ENCODE measurements around the gene PITRM1. TPM values are rescaled to one million over a fixed set of nuclear protein-coding genes. Genes with fewer than 3 reads are reported as not detected.
"Not testable (repeated sequence)": the region's sequence is repeated elsewhere in the genome, so short reads cannot be mapped to it uniquely, and the experiment has no call there.

The PITRM1 gene, protein sequence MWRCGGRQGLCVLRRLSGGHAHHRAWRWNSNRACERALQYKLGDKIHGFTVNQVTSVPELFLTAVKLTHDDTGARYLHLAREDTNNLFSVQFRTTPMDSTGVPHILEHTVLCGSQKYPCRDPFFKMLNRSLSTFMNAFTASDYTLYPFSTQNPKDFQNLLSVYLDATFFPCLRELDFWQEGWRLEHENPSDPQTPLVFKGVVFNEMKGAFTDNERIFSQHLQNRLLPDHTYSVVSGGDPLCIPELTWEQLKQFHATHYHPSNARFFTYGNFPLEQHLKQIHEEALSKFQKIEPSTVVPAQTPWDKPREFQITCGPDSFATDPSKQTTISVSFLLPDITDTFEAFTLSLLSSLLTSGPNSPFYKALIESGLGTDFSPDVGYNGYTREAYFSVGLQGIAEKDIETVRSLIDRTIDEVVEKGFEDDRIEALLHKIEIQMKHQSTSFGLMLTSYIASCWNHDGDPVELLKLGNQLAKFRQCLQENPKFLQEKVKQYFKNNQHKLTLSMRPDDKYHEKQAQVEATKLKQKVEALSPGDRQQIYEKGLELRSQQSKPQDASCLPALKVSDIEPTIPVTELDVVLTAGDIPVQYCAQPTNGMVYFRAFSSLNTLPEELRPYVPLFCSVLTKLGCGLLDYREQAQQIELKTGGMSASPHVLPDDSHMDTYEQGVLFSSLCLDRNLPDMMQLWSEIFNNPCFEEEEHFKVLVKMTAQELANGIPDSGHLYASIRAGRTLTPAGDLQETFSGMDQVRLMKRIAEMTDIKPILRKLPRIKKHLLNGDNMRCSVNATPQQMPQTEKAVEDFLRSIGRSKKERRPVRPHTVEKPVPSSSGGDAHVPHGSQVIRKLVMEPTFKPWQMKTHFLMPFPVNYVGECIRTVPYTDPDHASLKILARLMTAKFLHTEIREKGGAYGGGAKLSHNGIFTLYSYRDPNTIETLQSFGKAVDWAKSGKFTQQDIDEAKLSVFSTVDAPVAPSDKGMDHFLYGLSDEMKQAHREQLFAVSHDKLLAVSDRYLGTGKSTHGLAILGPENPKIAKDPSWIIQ
- 36.5 and 41.7 TPM in 2 replicates for total RNA-seq (2014; rRNA removed; shearing (Covaris generic))
- polyA plus RNA-seq (2015; cell fraction: cytosol; rRNA removed) = 32.5 and 33.8 TPM in 2 replicates
- 36.8 and 78.4 TPM in 2 replicates for polyA plus RNA-seq (2015; cell fraction: nucleus; rRNA removed)

- peak; percentile 97 for DNase-seq (ENCODE audit: low read depth, low spot score)
- in situ Hi-C loops (cut with HindIII; ENCODE audit: low pct_unique_long_range_greater_than_20kb, low sequenced_read_pairs) = no loop called here
These were observed at the start of gene PITRM1 for GRCh38 chr10:3172446-3173170. Gene PITRM1 (minus strand): TSS chr10:3172782. CDS start chr10:3172772, 10 bp downstream.

DNA sequence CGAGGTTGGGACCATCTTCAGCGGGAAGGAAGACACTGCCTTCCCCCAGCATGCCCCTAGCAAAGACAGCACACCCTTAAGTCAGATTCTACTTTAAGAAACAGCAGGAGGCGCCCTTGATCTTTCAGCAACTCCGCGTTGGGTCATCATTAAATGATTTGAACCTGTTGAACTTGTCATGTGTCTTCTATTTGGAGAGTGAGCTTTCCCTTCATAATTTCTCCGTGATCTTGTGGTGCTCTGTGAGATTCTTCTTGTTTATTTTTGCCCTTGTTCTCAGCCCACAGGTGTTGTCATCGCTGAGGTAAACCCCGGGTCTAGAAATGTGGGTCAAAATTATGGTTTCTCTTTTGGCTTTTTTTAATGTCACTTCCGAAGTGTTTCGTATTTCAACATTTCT lies 49.5 kb upstream of the PITRM1 start:
- DNase-seq (ENCODE audit: low read depth, low spot score) = peak; percentile 74
- in situ Hi-C loops (cut with HindIII; ENCODE audit: low pct_unique_long_range_greater_than_20kb, low sequenced_read_pairs) = no loop called here

DNA sequence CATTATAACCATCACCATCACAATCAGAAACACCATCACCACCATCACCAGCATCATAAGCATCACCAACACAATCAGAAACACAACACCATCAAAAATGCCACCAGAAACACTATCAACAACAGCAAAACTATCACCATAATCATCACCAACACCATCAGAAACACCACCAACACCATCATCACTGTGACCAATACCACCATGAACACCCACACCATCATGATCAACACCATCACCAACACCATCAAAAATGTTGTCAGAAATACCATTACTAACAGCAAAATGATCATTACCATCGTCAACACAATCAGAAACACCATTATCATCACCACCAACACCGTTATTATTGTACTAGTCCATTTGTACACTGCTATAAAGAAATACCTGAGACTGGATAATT lies 49.0 kb upstream of the PITRM1 start:
- in situ Hi-C loops (cut with HindIII; ENCODE audit: low pct_unique_long_range_greater_than_20kb, low sequenced_read_pairs); DNase-seq (ENCODE audit: low read depth, low spot score): not testable (repeated sequence)

GRCh38 chr10:3220853-3221252 lies 48.3 kb upstream of the PITRM1 start:
- no peak for DNase-seq (ENCODE audit: low read depth, low spot score)
- in situ Hi-C loops (cut with HindIII; ENCODE audit: low pct_unique_long_range_greater_than_20kb, low sequenced_read_pairs) = no loop called here

DNA sequence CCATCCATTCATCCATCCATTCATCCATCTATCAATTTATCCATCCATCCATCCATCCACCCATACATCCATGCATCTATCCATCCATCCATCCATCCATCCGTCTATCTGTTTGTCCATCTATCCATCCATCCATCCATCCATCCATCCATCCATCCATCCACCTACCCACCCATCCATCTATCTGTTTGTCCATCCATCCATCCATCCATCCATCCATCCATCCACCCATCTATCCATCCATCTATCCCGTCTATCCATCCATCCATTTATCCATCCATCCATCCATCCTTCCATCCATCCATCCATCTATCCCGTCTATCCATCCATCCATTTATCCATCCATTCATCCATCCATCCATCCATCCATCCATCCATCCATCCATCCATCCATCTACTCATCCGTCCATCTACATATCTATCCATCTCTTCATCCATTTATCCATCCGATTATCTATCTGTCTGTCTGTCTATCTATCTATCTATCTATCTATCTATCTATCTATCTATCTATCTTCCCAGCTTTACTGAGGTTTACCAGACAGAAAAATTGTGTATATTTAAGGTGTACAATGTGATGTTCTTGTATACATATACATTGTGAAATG lies 46.5 kb upstream of the PITRM1 start:
- in situ Hi-C loops (cut with HindIII; ENCODE audit: low pct_unique_long_range_greater_than_20kb, low sequenced_read_pairs); DNase-seq (ENCODE audit: low read depth, low spot score): not testable (repeated sequence)

DNA sequence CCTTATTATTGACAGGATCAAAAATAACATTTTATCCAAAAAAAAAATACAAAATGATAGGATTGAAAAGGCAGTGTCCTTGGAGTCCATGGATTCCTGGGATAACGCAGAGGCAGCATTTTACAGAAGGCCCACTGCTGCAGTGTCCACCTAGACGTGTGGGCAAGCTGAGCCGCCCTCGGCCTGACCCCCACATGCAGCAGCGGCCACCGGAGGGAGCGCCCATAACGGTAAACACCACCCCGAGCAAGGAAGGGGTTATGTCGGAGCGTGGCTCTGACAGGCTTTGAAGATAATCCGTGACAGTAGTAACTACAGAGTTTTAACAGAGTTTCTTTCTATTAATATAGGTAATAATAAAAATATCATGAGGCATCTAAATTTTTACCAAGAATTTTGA lies 45.3 kb upstream of the PITRM1 start:
- DNase-seq (ENCODE audit: low read depth, low spot score) = no peak
- in situ Hi-C loops (cut with HindIII; ENCODE audit: low pct_unique_long_range_greater_than_20kb, low sequenced_read_pairs) = no loop called here

- DNase-seq (ENCODE audit: low read depth, low spot score) = no peak
- in situ Hi-C loops (cut with HindIII; ENCODE audit: low pct_unique_long_range_greater_than_20kb, low sequenced_read_pairs) = no loop called here
These were observed 44.7 kb upstream of the PITRM1 start for GRCh38 chr10:3217301-3217700.

GRCh38 chr10:3215153-3215775 lies 42.7 kb upstream of the PITRM1 start:
- no peak for DNase-seq (ENCODE audit: low read depth, low spot score)
- in situ Hi-C loops (cut with HindIII; ENCODE audit: low pct_unique_long_range_greater_than_20kb, low sequenced_read_pairs) = no loop called here

- in situ Hi-C loops (cut with HindIII; ENCODE audit: low pct_unique_long_range_greater_than_20kb, low sequenced_read_pairs) = no loop called here
- no peak for DNase-seq (ENCODE audit: low read depth, low spot score)
These were observed 41.4 kb upstream of the PITRM1 start for GRCh38 chr10:3213758-3214515.

GRCh38 chr10:3213208-3213607 lies 40.6 kb upstream of the PITRM1 start:
- in situ Hi-C loops (cut with HindIII; ENCODE audit: low pct_unique_long_range_greater_than_20kb, low sequenced_read_pairs) = no loop called here
- no peak for DNase-seq (ENCODE audit: low read depth, low spot score)

DNA sequence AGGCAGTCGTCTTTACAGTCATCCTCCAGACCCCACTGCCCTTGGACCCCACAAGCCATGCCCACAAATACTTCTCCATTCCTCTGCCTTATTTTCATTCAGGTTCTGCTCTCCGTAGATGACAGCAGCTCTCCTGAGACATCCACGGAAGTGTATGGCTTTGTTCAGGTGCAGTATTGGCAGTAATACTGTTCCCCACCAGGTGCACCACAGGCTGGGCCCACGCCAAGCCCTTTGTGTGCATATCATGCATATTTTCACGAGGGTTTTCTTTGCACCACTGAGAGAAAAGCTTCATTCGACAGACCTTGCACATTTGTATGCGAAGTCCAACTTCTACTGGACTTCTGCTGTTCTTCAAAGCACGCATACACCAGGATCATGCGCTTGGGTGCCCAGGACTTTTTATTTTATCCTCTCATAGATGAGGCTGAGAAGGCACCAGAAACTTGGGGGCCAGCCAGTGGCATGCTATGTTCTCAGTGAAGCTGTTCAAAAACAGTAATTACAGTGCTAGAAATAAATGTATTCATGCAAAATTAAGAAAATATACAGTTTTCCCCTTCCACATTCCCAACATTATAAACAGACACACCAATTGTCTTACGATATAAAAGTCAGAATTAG lies 37.8 kb upstream of the PITRM1 start:
- in situ Hi-C loops (cut with HindIII; ENCODE audit: low pct_unique_long_range_greater_than_20kb, low sequenced_read_pairs) = no loop called here
- DNase-seq (ENCODE audit: low read depth, low spot score) = no peak

DNA sequence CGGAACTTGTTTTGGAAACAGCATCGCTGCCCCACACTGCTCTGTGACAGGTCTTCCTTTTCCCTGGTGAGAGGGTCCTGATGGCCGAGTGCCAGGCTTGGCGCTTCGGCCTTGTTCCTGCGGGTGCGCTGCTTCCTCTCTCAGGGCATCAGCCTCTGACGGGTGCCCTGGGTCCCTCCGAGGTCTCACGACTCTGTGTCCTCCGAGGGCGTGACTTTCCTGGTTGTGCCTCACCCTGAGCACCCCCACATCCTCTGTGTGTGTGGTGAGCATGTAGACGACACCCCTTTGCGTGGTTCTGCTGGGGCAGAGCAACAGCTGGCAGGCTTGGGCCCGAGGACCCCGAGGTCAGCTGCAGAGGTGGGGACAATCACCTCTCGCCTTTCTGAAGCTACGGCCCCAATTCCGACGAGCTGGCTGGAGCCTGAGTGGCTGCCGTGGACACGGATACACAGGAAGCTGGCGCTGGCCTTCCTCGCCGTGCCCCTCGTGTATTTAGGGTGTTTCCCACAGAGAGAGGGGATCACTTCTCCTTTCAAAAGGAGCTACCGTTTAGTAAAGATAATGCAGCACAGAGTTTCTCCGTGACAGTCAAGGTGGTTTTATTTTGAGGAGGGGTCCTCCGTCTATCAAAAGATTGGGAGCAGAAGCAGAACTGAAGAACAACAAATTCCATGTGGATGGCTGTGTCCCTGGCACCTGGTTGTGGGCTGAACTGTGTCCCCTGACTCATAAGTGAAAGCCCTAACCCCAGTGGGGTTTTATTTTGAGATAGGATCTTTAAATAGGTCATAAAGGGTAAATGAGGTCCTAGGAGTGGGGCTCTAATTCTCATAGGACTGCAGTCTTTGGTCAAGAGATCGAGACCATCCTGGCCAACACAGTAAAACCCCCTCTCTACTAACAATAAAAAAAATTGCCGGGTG lies 36.2 kb upstream of the PITRM1 start:
- DNase-seq (ENCODE audit: low read depth, low spot score) = no peak
- in situ Hi-C loops (cut with HindIII; ENCODE audit: low pct_unique_long_range_greater_than_20kb, low sequenced_read_pairs) = no loop called here

GRCh38 chr10:3207351-3207750 lies 34.8 kb upstream of the PITRM1 start:
- no peak for DNase-seq (ENCODE audit: low read depth, low spot score)
- in situ Hi-C loops (cut with HindIII; ENCODE audit: low pct_unique_long_range_greater_than_20kb, low sequenced_read_pairs) = no loop called here

GRCh38 chr10:3206511-3207157 lies 34.1 kb upstream of the PITRM1 start:
- DNase-seq (ENCODE audit: low read depth, low spot score) = no peak
- in situ Hi-C loops (cut with HindIII; ENCODE audit: low pct_unique_long_range_greater_than_20kb, low sequenced_read_pairs) = no loop called here

Data from SK-MEL-5 (cell line).